ENCODE results near the gene MS4A10.
"Not testable (repeated sequence)": the region's sequence is repeated elsewhere in the genome, so short reads cannot be mapped to it uniquely, and the experiment has no call there.

The MS4A10 gene

GRCh38 chr11:60756307-60757032 is 28.7 kb upstream of the MS4A10 start, which contains the start of gene MS4A15:
Gene MS4A15, plus strand, starts transcription at chr11:60756867. Its CDS starts 6,867 bp downstream, at chr11:60763734.
- DNase-seq, result no peak

GRCh38 chr11:60757231-60757800 is 27.8 kb upstream of the MS4A10 start:
- no peak for DNase-seq

More at GRCh38 chr11:60756307-60757032, 28.7 kb upstream of the MS4A10 start, which contains the start of gene MS4A15:
- Histone ChIP-seq H3K36me3 (no peaks in the 10 kb centered on the region), H3K27me3 (peaks cover 11% of the 10 kb centered on the region), H3K9me3 (no peaks in the 10 kb centered on the region), H3K4me3 (ENCODE audit: low read depth, low read length) (no peak within 1 kb of the TSS), H3K4me1 (no peaks in the 10 kb centered on the region)
- peak; percentile 39 for TF ChIP-seq CTCF (IDR thresholded peaks at IDR 0.05; ENCODE audit: low read depth, low read length)

GRCh38 chr11:60758671-60759070 is 26.5 kb upstream of the MS4A10 start:
- not testable (repeated sequence) for H3K9me3 ChIP-seq; H3K4me3 ChIP-seq (ENCODE audit: low read depth, low read length); H3K4me1 ChIP-seq; H3K36me3 ChIP-seq; DNase-seq
- peaks cover 11% of the 10 kb centered on the region; the same call in 1 of the 2 replicates for H3K27me3 ChIP-seq

More at GRCh38 chr11:60757231-60757800, 27.8 kb upstream of the MS4A10 start:
- no peak for TF ChIP-seq CTCF (IDR thresholded peaks at IDR 0.05; ENCODE audit: low read depth, low read length)
- H3K9me3 ChIP-seq, result no peaks in the 10 kb centered on the region
- H3K36me3 ChIP-seq, result no peaks in the 10 kb centered on the region
- H3K4me3 ChIP-seq (ENCODE audit: low read depth, low read length), result no peak overlapping the region
- no peaks in the 10 kb centered on the region for H3K4me1 ChIP-seq
- H3K27me3 ChIP-seq, result peaks cover 11% of the 10 kb centered on the region

GRCh38 chr11:60759438-60760225 is 25.5 kb upstream of the MS4A10 start:
- not testable (repeated sequence) for DNase-seq; H3K4me3 ChIP-seq (ENCODE audit: low read depth, low read length); H3K36me3 ChIP-seq; H3K4me1 ChIP-seq; H3K9me3 ChIP-seq
- peaks cover 11% of the 10 kb centered on the region; the same call in 1 of the 2 replicates for H3K27me3 ChIP-seq

- no peak for DNase-seq
- TF ChIP-seq CTCF (IDR thresholded peaks at IDR 0.05; ENCODE audit: low read depth, low read length), result no peak
- H3K36me3 ChIP-seq, result no peaks in the 10 kb centered on the region
- H3K9me3 ChIP-seq, result no peaks in the 10 kb centered on the region
- H3K4me1 ChIP-seq, result no peaks in the 10 kb centered on the region
- peaks cover 11% of the 10 kb centered on the region; the same call in 1 of the 2 replicates for H3K27me3 ChIP-seq
- no peak overlapping the region for H3K4me3 ChIP-seq (ENCODE audit: low read depth, low read length)
These were observed 23.5 kb upstream of the MS4A10 start for GRCh38 chr11:60761436-60762190.

GRCh38 chr11:60762851-60763691 is 22.1 kb upstream of the MS4A10 start:
- 0 out of 2 replicates have a peak, but pooled peaks cover 6% of the 10 kb centered on the region for H3K27me3 ChIP-seq
- peak; percentile 40 for TF ChIP-seq CTCF (IDR thresholded peaks at IDR 0.05; ENCODE audit: low read depth, low read length)
- H3K4me1 ChIP-seq, result no peaks in the 10 kb centered on the region
- no peaks in the 10 kb centered on the region for H3K9me3 ChIP-seq
- H3K36me3 ChIP-seq, result no peaks in the 10 kb centered on the region
- H3K4me3 ChIP-seq (ENCODE audit: low read depth, low read length), result no peak overlapping the region
- no peak for DNase-seq

All from BE2C (cell line).